OCI-LY3 (cell line): ENCODE measurements around the gene MYOF.

Source experiments
- H2AFZ ChIP-seq: fragments of 200-600, 300-600 bp; shearing (Covaris generic); 2 replicates; pipeline ENCODE4 v1.6.0; 2014; ENCODE audit warnings: antibody characterized with exemption, low read depth, low read length
- H3K27ac ChIP-seq: fragments of 200-600, 300-600 bp; sonication (generic); 2 replicates; pipeline ENCODE4 v1.5.1; 2014; ENCODE audit warnings: mild to moderate bottlenecking, low read length, moderate library complexity, mixed read lengths
- H3K27me3 ChIP-seq: fragments of 200-600, 300-600 bp; sonication (generic); 2 replicates; pipeline ENCODE4 v1.6.1; 2014; ENCODE audit warnings: low read depth, low read length, mixed read lengths
- H3K36me3 ChIP-seq: fragments of 200-600, 300-600 bp; sonication (generic); replicated peaks from 2 replicates; pipeline ENCODE3; 2014; ENCODE audit warnings: low read depth, low read length, mixed read lengths
- H3K4me1 ChIP-seq: fragments of 300-600, 200-600 bp; sonication (generic); 2 replicates; pipeline ENCODE4 v1.6.1; 2014; ENCODE audit warnings: low read length, mixed read lengths
- H3K4me2 ChIP-seq: fragments of 200-600, 300-600 bp; sonication (generic); 2 replicates; pipeline ENCODE4 v1.6.1; 2014; ENCODE audit warnings: low read length, mixed read lengths
- H3K4me3 ChIP-seq: fragments of 300-600, 200-600 bp; sonication (generic); 2 replicates; pipeline ENCODE4 v1.5.1; 2014; ENCODE audit warnings: antibody characterized with exemption, mild to moderate bottlenecking, low read length, moderate library complexity
- H3K79me2 ChIP-seq: fragments of 300-600, 200-600 bp; shearing (Covaris generic); 2 replicates; pipeline ENCODE4 v1.6.1; 2014; ENCODE audit warnings: mild to moderate bottlenecking, low read length, mixed read lengths
- H3K9ac ChIP-seq: fragments of 300-600, 200-600 bp; shearing (Covaris generic); 2 replicates; pipeline ENCODE4 v1.6.0; 2014; ENCODE audit warnings: mild to moderate bottlenecking, low read length, moderate library complexity
- H3K9me3 ChIP-seq: fragments of 200-600, 300-600 bp; shearing (Covaris generic); 2 replicates; pipeline ENCODE4 v1.6.1; 2014; ENCODE audit warnings: low read length, mixed read lengths; ENCODE audit not compliant: insufficient read depth
- H4K20me1 ChIP-seq: fragments of 200-600, 300-600 bp; sonication (generic); 2 replicates; pipeline ENCODE4 v1.6.1; 2016; ENCODE audit warnings: low read length, mixed read lengths; ENCODE audit not compliant: insufficient read depth
- EZH2phosphoT487 ChIP-seq: fragments of 200-600 bp; shearing (Covaris generic); IDR thresholded peaks from 2 replicates; pipeline ENCODE4 v1.6.1; 2018; ENCODE audit warnings: antibody characterized with exemption, mixed run types, low read depth
- TF ChIP-seq, protein P1 (sequence below): fragments of 200-600, 300-600 bp; sonication (generic); IDR thresholded peaks from 2 replicates; pipeline ENCODE4 v1.5.1; 2014; ENCODE audit warnings: antibody characterized with exemption, low read length, low read depth

MYOF gene

DNA sequence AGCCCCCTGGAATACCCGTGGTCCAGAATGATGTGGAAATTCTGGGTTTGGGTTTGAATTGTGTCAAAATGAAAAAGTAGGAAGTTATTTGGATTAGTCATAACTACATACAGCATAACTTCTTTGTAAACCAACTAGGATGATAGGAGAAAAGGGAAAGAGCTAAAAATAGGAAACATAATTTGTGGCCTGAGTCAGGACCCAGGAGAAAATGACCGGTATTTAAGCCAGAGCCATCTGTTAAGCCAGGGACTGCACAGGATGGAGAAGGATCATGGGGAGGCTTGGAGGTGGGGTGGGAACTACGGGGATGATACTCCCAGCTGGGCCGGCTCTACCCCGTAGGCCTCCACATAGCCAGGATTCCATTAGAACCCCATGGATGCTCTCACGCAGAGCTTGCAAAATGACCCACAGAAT, 98.6 kb downstream of the MYOF start:
- H3K4me1 ChIP-seq, result no peaks in the 10 kb centered on the region
- TF ChIP-seq EZH2phosphoT487, result no peak
- TF ChIP-seq, protein P1, sequence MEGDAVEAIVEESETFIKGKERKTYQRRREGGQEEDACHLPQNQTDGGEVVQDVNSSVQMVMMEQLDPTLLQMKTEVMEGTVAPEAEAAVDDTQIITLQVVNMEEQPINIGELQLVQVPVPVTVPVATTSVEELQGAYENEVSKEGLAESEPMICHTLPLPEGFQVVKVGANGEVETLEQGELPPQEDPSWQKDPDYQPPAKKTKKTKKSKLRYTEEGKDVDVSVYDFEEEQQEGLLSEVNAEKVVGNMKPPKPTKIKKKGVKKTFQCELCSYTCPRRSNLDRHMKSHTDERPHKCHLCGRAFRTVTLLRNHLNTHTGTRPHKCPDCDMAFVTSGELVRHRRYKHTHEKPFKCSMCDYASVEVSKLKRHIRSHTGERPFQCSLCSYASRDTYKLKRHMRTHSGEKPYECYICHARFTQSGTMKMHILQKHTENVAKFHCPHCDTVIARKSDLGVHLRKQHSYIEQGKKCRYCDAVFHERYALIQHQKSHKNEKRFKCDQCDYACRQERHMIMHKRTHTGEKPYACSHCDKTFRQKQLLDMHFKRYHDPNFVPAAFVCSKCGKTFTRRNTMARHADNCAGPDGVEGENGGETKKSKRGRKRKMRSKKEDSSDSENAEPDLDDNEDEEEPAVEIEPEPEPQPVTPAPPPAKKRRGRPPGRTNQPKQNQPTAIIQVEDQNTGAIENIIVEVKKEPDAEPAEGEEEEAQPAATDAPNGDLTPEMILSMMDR, result no peak
- H3K4me3 ChIP-seq, result no peak overlapping the region
- H3K27ac ChIP-seq, result no peak overlapping the region
- no peaks in the 10 kb centered on the region for H3K27me3 ChIP-seq
- no peak overlapping the region for H3K9ac ChIP-seq
- no peak overlapping the region for H2AFZ ChIP-seq
- no peaks in the 10 kb centered on the region for H3K9me3 ChIP-seq
- no peaks in the 10 kb centered on the region for H3K79me2 ChIP-seq
- no peak overlapping the region for H3K4me2 ChIP-seq
- no peaks in the 10 kb centered on the region for H4K20me1 ChIP-seq
- H3K36me3 ChIP-seq, result no peaks in the 10 kb centered on the region

DNA sequence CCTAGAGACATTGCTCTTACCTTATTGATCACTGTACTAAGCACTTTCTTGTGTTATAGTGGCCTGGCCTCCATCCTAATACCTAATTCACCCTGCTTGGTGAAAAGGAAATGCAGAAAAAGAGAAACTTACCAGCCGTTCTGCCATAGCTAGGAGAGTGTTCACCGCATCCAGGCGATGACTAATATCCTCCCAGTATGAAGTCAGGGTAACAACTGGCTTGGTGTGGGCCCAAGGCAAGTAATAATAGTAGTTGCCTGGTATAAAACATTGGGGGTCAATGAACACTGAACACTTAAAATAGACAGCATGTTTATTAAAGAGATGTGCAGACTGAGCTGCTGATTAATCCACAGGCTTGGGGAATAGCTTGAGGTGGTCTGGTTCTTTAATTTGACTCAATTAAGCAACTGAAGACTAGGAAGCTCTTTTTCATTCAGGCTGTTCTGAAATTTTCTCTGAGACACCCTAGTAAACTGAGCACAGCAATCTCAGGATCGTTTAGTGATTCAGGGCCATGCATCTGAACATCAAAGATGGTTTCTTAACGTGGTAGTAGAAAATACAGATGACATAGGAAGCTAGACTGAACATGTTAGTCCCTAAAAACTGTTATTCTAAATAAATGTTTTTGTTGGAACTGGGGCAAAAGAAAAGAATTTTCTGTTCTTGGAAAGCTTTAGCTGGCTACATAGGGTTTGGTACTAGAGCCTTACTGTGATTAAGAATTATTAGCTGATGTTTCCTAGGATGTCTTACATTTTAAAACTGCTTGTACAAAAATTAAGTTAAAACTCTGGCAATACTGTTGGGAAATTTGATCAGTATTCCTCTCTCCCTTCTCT, 102.2 kb downstream of the MYOF start:
- H3K9me3 ChIP-seq, result no peaks in the 10 kb centered on the region
- H2AFZ ChIP-seq, result no peak overlapping the region
- no peak overlapping the region for H3K27ac ChIP-seq
- no peak overlapping the region for H3K4me2 ChIP-seq
- no peaks in the 10 kb centered on the region for H3K79me2 ChIP-seq
- TF ChIP-seq, protein P1, result no peak
- TF ChIP-seq EZH2phosphoT487, result no peak
- H3K4me1 ChIP-seq, result peaks cover 4% of the 10 kb centered on the region; the same call in 1 of the 2 replicates
- H4K20me1 ChIP-seq, result no peaks in the 10 kb centered on the region
- H3K36me3 ChIP-seq, result no peaks in the 10 kb centered on the region
- no peak overlapping the region for H3K4me3 ChIP-seq
- no peak overlapping the region for H3K9ac ChIP-seq
- no peaks in the 10 kb centered on the region for H3K27me3 ChIP-seq

DNA sequence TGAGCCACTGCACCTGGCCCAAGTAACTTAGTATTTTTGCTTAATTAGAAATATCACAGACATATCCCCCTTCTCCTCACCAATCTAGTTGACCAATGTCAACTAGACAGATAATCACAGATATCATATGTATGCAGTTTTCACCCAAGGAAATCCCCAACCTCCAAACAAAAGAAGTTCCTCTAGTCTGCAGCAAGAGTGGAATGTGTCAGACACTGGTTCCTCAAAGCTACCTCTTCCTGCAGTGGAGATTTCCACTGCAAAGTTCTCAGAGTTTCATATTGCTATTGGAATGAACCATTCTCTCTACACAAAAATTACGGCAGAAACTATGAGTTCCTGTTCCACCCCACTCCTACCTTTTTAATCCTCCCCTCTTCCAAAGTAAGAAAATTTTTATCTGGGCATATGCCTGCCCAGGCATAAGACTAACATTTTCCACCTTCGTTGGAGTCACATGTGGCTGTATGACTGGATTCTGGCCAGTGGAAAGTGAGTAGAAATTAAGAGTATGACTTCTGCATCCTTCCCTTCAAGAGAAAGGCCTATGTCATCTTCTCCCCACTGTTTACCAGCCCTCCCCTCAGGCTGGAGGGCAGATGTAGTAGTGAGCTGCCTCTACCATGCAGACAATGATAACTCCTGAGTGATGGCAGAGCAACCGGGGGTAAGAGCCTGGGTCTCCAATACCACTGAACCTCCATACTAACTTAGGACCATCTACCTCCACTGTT, 103.0 kb downstream of the MYOF start:
- Histone ChIP-seq H3K4me1 (peaks cover 4% of the 10 kb centered on the region; the same call in 1 of the 2 replicates), H3K9ac (no peak overlapping the region), H3K36me3 (no peaks in the 10 kb centered on the region), H3K27ac (no peak overlapping the region), H3K79me2 (no peaks in the 10 kb centered on the region), H3K27me3 (no peaks in the 10 kb centered on the region), H3K4me3 (no peak overlapping the region), H3K4me2 (no peak overlapping the region), H3K9me3 (no peaks in the 10 kb centered on the region), H2AFZ (no peak overlapping the region), H4K20me1 (no peaks in the 10 kb centered on the region)
- no peak for TF ChIP-seq EZH2phosphoT487
- TF ChIP-seq, protein P1, result no peak

DNA sequence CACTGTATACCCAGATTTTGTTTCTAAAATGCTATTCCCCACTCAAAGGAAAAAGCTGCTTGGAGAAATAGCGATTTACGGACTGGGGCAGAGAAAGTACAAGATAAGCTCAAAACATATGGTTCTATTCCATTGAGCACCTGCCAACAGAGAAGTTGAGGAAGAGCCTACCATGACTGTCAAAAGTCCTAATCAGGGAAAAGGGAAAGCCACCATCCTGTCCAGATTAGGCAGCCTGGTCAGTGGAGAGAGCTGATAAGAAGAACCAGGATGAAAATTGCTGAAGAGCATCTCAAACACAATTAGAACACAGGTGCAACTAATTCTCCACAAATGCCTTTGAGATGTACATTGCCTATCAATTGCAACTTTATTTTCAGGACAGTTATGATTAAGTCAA, 104.1 kb downstream of the MYOF start:
- Histone ChIP-seq H3K27me3 (no peaks in the 10 kb centered on the region), H2AFZ (no peak overlapping the region), H3K9ac (no peak overlapping the region), H3K9me3 (no peaks in the 10 kb centered on the region), H3K4me3 (no peak overlapping the region), H3K27ac (no peak overlapping the region), H4K20me1 (no peaks in the 10 kb centered on the region), H3K79me2 (no peaks in the 10 kb centered on the region), H3K4me1 (peaks cover 4% of the 10 kb centered on the region; the same call in 1 of the 2 replicates), H3K36me3 (no peaks in the 10 kb centered on the region), H3K4me2 (no peak overlapping the region)
- TF ChIP-seq, protein P1, result no peak
- no peak for TF ChIP-seq EZH2phosphoT487
